ENCODE data around the gene PRUNE1.

PRUNE1 gene

DNA sequence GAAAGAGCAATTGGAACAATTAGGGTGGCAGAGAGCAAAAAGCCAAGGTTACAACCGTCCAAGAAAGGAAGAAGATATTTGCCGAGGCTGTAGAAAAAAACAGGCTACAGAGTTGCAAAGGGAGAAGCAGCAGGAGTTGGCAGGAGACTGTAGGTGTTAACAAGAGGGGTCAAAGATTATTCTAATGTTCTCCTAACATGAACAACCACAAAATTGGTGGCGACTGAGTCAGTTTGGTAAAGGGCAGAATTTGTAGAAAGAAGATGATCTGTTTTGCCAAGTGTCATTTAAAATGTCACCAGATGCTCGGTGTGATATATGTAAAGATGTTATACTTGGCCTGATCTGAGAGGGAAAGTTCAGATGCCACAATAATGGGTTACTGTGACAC lies 401 bp upstream of the PRUNE1 start:
- no peak for DNase-seq

DNA sequence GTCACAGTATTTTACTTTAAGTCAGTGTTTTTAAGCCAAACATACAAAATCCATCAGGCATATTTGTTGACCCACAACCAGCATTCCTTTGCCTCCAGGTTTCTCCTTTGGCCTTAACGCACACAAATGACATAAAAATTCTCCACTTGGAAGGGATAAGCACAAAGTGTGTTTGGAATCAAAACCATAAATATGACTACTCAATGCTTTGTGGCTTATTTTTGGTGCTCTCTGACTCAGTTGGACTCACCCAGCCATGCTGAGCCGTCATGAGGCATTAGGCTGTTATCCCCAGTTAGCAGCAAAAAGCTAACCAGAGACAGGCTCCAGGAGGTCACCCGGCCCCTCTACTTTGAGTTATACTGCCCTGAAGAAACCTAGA lies 948 bp downstream of the PRUNE1 start:
- no peak for DNase-seq

DNA sequence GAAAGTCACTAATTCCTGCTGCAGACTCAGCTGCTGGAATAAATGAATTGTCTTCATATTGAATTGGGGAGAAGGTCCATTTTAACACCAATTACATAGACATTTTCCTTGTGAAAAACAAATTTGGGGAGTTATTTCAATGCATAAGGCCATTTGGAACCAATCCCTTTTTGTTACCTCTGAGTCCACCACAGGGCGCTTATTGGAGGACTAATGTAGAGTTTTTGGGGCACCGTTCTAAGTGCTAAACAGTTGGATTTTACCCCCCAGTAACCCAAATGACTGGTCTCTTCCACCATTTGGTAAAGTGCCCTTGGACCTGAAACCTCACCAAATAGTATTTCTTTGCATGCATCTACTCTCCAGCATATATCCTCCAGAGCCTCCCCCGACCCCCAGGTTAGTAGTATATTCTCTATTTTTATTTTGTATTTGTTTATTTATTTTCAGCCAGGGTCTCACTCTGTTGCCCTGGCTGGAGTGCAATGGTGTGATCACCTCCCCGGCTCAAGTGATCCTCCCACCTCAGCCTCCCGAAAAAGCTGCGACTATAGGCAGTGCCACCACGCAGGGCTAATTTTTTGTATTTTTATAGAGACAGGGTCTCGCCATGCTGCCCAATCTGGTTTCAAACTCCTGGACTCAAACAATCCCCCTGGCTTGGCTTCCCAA lies 1.6 kb downstream of the PRUNE1 start:
- DNase-seq, result no peak

DNA sequence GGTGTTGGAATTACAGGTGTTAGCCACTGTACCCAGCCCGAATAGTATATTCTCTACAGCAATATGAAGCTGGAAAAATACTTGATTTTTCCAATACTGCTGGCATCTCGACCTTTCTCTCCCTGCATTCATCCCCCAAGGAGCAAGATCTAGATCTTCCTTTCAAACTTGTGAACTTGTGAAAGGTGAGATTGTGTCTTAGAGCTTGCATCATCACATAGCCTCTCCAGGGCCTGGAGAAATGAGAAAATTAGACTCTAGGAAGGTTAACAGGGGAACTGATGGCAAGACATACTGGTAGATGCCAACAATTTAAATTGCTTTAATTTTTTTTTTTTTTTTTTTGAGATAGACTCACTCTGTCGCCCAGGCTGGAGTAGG lies 2.1 kb downstream of the PRUNE1 start:
- no peak for DNase-seq

DNA sequence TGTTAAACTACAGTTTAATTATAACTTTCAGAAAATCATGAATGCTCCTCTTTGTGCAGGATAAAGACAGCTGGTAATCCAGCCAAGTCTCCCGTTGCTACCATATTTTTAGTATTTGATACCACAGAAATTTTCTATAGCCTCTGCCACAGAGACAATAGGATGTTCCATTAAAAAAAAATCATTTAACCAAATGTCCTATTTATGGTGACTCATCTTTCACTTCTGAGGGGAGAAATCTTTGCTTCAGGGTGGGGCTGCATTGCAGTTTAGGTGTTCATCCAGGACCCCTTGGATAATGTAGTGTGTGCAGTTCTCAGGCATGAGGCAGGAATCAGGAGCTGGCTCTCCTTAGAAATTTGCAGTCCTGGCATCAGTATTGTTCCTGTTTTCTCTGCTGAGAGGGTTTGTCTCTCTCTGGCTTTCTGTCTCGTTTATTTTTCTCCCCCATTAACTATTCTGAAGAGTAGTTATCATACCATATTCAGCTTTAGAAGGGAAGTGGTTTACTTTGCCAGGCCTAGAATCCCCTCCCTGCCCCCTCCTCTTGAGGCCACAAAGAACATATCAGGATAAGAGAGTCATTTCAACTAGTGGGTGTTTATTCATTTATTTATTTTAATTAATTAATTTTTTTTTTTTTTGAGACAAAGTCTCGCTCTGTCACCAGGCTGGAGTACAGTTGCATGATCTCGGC lies 3.1 kb downstream of the PRUNE1 start:
- DNase-seq, result no peak

DNA sequence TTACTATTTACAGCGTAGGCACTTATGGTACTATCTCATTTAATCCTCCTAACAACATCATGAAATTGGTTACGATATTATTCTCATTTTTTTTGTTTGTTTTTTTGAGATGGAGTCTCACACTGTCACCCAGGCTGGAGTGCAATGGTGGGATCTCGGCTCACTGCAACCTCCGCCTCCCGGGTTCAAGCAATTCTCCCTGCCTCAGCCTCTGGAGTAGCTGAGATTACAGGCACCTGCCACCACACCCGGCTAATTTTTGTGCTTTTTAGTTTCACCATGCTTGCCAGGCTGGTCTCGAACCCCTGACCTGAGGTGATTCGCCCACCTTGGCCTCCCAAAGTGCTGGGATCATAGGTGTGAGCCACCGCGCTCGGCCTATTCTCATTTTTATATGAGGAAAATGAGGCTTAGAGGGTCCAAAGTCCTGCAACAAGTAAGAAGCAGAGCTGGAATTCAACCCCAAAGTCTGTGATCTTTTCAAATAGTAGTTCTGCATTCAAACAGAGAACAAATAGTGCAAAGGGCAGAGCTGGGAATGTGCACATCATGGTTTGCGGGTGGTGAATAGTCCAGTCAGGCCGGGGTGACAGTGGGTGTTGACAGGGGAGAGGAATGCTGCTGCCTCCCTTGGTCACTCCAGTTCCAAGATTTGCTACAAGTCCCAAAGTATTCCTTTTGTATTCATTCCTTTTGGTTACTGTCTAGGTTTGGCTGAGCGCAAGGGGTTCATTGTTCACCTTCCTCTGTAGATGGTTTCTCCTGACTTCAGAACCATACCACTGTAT lies 4.6 kb downstream of the PRUNE1 start:
- DNase-seq, result no peak

DNA sequence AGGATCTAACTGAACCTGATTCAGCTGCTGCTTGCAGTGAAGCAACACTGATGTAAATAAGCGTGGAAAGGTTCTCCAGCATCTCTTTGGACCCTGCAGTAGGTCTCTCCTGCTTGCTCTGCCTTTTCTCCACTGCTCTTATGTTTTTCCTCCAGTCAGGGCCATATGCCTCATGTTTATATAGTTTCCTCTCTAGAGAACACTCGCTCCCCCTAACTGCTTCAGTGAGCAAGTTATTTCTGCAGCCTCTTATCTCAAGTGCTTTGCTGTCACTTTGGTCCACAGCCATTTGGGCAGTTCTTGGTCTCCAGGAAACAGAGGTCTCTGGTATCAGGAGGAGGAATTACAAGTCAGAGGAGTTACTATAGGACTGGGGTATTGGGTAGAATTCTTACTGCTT lies 5.3 kb downstream of the PRUNE1 start:
- no peak for DNase-seq

DNA sequence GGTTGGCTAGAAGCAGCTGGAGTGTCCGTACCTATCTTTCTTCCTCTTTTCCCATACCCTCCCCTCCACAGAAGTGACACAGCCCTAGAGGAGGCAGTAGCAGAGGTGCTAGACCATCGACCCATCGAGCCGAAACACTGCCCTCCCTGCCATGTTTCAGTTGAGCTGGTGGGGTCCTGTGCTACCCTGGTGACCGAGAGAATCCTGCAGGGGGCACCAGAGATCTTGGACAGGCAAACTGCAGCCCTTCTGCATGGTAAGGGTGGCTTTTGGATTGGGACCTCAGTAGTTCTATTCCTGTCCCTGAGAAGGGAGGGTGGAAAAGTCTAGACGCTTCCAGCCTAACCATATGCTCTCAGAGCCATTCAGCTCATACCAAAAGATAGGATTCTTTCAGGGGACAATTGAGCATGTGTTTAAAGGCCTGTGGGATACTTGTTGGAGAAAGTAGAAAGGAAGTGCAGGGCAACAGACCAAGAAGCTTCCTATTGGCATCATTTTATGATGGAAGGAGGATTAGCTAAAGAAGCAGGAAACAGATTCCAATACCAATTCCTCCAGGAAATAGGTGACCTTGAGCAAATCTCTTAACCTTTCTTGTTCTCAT lies 16.4 kb downstream of the PRUNE1 start:
- DNase-seq, result peak; percentile 90

DNA sequence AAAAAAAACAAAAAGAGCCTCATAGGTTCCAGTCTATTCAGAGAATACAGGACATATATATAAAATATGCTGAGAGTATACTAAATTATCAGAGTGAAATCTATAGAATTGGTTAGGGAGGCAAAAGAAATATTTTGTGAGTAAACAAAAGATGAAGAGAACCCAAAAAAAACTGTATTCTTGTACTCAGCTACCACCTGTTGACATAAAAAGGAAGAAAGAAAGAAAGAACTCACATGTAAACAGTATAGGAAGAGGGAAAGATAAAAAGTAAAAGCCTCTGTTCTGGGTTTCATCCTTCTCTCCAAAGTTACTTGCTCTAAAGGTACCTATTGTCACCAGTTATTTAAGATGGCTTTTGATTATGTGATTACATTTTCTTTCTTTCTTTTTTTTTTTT lies 18.2 kb downstream of the PRUNE1 start:
- DNase-seq, result no peak

DNA sequence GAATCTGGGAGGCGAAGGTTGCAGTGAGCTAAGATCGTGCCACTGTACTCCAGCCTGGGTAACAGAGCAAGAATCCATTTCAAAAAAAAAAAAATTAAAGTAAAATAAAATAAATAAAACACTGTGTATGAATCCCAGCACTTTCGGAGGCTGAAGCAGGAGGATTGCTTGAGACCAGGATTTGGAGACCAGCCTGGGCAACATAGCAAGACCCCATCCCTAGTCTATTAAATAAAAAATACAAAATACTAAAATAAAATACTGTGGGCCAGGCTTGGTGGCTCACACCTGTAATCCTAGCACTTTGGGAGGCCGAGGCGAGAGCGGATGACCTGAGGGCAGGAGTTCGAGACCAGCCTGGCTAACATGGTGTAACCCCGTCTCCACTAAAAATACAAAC lies 23.9 kb downstream of the PRUNE1 start:
- DNase-seq, result no peak

DNA sequence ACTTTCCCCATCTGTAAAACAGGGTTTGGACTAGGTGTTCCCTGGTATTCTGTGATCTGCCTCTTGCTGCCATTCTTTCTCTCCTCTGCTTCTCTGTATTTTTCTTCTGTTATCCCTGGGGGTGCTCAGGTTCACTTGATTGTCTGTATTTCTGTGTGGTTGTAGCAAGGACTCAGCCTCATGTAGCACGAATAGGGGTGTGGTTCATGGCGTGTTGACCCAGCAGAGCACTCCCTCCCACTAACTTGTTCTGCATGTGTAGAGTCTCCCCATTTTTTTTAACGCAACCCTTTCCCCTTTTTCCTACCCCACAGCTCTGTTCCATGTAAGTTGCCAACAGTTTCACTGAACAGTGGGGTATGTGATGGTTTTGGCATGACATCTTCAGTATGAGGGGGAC lies 26.9 kb downstream of the PRUNE1 start:
- DNase-seq, result no peak

DNA sequence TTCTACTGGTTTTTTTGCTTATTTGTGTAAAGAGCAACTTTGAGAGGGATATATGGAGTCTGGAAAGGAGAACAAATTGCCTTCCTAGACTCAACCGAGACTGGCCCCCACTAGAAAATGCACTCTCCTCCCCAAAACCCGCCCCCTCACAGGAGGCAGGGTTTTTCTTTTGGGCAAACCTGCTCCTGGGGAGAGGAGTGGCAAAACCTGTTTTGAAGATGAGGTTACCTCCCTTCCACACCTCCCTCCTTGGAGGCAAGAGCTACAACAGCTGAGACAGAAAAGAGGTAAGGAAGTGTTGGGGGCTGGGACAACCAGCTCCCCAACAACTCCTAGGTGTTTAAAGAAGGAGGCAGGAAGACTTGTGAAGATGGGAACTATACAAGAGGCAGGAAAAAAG lies 28.1 kb downstream of the PRUNE1 start, which contains the start of gene BNIPL:
Gene BNIPL, plus strand, starts transcription at position 231 of the 400 bp plus-strand sequence. Its CDS starts 140 bp downstream, at position 371.
- no peak for DNase-seq

DNA sequence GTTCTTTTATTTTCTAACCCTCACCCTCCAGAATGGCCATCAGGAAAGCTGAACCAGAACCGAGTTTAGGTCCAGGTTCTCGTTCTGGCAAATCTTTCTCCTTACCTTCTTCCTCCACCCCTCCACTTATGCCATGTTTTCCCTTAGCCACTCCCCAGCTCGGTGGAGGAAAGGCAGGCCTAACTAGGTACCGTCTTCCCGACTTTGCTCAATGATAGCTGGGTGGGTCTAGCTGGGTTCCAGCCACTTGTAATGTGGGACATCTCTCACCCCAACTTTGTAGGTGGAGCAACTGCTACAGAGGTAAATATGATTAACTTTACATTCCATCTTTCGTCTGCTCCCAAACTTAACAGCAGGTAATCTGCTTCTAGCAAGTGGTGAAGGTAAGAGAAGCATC lies 28.8 kb downstream of the PRUNE1 start:
- no peak for DNase-seq

DNA sequence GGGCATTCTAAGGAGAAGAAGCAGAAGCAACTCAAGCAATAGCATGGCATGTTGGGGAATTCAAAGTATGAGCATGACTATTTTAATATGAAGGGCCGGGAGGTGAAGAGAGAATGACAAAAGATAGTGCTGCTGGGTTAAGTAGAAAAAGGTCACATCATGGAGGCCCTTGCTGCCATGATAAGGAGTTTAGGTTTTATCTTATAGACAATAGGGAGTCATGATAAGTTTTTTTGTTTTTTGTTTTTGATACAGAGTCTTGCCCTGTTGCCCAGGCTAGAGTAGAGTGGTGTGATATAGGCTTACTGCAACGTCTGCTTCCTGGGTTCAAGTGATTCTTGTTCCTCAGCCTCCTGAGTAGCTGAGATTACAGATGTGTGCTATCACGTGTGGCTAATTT lies 31.3 kb downstream of the PRUNE1 start:
- DNase-seq, result no peak

DNA sequence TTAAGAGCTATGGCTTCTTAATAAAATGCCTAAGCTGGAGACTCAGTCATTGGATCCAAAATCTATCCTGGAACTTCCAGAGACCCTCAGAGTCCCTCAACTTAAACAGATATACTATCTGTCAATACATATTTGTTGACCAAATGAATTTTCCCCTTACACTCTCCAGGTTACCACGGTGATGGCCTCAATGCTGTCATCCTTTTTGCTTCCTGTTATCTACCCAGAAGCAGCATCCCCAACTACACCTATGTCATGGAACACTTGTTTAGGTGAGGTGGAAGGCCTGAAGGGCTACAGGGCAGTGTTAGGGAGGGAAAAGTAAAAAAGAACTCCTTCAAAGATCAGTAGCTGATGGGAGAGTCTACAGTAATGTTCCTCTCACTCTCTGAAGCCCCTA lies 34.9 kb downstream of the PRUNE1 start:
- DNase-seq, result peak; percentile 28

DNA sequence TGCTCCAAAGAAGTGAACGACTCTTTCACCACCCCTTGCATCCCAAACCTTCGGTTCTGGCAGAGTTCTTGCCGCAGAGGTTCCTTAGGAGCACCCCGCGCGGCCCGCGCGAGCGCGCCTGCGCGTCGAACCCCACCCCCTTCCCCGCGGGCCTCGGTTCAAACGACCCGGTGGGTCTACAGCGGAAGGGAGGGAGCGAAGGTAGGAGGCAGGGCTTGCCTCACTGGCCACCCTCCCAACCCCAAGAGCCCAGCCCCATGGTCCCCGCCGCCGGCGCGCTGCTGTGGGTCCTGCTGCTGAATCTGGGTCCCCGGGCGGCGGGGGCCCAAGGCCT lies 39.3 kb downstream of the PRUNE1 start, which contains the start of gene C1orf56:
Gene C1orf56, plus strand, starts transcription at position 161 of the 334 bp plus-strand sequence. Its CDS starts 97 bp downstream, at position 258.
- DNase-seq, result peak; percentile 72

DNA sequence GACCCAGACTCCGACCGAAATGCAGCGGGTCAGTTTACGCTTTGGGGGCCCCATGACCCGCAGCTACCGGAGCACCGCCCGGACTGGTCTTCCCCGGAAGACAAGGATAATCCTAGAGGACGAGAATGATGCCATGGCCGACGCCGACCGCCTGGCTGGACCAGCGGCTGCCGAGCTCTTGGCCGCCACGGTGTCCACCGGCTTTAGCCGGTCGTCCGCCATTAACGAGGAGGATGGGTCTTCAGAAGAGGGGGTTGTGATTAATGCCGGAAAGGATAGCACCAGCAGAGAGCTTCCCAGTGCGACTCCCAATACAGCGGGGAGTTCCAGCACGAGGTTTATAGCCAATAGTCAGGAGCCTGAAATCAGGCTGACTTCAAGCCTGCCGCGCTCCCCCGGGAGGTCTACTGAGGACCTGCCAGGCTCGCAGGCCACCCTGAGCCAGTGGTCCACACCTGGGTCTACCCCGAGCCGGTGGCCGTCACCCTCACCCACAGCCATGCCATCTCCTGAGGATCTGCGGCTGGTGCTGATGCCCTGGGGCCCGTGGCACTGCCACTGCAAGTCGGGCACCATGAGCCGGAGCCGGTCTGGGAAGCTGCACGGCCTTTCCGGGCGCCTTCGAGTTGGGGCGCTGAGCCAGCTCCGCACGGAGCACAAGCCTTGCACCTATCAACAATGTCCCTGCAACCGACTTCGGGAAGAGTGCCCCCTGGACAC lies 39.8 kb downstream of the PRUNE1 start:
- DNase-seq, result peak; percentile 71

DNA sequence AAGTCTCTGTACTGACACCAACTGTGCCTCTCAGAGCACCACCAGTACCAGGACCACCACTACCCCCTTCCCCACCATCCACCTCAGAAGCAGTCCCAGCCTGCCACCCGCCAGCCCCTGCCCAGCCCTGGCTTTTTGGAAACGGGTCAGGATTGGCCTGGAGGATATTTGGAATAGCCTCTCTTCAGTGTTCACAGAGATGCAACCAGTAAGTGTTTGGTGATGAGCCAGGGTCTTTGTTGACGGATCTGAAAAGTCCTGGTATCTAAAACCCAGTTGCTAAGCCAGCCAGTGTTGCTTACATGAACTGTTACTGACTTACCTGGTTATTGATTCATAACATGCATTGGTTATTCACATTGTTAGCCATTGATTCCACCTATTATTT lies 40.4 kb downstream of the PRUNE1 start:
- no peak for DNase-seq

DNA sequence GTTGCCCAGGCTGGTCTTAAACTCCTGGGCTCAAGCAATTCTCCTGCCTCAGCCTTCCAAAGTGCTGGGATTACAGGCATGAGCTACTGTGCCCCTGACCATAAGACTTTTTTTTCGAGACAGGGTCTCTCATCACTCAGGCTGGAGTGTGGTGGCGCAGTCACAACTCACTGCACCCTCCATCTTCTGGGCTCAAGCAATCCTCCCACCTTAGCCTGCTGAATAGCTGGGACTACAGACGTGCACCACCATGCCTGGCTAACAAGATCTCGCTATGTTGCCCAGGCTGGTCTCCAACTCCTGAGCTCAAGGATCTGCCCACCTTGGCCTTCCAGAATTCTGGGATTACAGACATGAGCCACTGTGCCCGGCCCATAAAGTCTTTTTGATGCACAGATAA lies 41.2 kb downstream of the PRUNE1 start:
- no peak for DNase-seq

DNA sequence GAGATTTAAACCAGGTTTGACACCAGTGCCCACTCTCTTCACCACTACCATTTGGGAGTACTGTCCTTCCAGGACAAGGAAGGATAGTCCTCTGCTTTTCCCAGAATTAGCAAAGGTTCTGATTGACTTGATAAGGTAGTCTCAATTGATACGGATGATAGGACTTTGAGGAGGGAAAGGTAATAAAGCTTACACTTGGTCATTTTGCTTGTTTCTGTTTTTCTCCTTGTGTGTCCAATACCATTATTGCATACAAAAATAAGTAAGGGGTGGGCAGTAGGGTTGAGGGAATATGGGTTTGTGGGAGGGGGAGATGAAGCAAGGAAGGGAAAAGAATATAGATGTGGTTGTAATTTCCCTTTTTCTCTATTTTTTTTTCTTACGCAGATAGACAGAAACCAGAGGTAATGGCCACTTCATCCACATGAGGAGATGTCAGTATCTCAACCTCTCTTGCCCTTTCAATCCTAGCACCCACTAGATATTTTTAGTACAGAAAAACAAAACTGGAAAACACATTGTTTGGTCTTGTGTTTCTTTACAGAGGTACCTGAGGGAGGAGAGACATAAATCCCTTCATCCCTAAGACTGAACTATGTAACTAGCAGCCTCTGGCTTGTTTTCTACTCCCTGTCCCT lies 41.9 kb downstream of the PRUNE1 start:
- DNase-seq, result no peak

DNA sequence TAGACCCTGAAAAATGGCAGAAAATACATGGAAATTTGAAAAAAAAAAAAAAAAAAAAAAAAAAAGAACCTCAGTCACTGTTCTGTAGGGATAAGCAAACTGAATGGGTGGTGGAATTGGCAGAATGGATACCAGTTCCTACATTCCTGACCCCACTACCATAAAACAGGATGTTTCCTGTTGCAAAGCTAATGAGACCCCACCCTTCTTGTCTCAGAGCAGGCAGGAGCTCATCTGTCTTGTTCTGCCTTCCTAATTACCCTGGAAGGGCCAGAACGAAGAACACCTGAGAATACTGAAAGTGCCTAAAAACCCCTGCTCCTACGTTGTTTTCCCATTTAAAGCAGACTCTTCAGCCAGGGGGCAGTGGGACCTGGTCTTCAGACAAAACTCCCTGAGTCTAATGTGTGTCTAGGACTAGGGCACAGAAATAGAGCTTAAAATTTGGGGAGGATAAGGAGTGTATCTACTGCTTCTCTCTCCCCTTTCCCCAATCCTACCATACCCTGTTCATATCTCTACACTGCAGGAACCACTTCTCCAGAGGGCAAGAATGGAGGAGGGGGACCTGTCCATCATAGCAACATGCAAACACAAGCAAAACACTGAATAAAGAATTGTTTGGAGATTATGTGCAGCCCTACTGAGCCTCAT lies 43.2 kb downstream of the PRUNE1 start:
- DNase-seq, result no peak

DNA sequence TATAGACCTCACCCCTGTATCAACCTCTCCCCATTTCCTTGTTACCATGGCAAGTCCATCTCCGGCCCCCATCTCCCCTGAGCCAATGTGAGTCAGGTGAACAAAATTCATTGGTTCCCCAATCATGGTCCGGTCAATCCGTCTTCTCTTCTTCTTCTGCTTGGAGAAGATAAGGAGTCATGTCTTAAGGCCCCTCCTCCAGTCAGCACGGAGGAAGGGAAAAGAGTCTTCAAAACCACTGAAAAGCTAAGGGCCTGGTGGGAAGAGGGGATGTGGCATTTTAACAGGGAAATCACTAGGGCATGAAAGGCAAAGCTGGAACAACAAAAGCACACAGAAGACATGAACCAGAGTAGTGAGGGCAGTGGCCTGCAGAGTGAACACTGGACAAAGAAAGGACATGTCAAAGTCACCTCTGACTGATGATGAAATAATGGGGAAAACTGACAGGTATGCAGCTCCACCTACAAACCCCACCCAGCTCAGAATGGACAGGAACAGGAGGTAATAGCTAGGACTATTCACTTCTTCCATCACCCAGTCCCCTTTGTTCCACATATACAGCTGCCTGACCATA lies 46.8 kb downstream of the PRUNE1 start:
- no peak for DNase-seq

Data from CD4-positive, alpha-beta T cell treated with Interleukin-12 subunit alpha and Interleukin-12 subunit beta, for 1 hour (primary cell).